ENCODE results near the gene RNF144A.

- TF ChIP-seq CTCF (IDR thresholded peaks at IDR 0.05) (no peak), POLR2A (IDR thresholded peaks at IDR 0.05) (no peak)
Observed at GRCh38 chr2:6968319-6969100, 51.3 kb downstream of the RNF144A start.

All from testis (tissue), 2 donors.